NCI-H345 (cell line): ENCODE data around the gene IGFN1.

Source experiments
- DNase-seq: peaks from one replicate; lab custom pipeline; 2025; lab: John Stamatoyannopoulos, UW

Gene IGFN1

DNA sequence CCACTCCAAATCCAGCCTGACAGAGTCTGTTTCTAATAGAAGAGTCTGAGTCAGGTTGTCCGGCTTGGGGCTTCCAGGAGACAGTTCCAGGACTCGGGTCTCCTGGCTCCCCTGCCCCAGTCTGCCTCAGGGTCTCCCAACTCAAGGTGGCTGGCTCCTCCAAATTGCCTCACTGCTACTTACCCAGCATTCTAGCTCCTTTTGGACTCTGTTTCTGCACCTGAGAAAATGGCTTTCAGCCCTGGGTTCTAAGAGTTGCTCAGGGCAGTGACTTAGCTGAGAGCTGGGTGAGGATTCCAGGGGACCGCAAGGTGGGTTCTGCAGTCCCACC, 5.5 kb upstream of the IGFN1 start:
- DNase-seq: no peak

DNA sequence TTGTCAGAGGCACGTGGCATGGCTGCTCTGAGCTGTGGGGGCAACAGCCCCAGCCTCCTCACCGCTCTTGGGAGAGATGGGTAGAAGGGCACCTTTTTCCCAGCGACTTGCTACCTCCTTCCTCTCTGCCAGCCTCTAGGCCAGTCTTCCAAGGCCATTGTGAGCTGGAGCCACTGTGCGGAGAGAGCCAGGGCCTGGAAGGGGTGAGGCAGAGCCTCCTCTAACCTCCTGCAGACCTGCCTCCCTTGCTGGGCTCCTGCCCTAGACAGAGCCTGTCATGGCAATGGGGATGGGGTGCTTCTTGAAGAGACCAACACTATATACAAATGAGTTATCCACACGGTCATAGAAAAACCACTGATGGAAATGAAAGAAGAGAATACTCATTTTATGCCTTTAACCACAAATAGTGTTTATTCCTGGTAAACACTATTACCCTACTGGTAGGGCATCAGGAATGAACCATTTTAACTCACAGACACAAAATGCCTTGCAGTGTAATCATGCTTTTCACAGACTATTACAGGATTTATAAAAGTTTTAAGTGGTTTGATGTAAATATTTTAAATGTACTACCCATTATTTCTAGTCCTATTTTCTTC, 5.0 kb upstream of the IGFN1 start:
- no peak for DNase-seq

DNA sequence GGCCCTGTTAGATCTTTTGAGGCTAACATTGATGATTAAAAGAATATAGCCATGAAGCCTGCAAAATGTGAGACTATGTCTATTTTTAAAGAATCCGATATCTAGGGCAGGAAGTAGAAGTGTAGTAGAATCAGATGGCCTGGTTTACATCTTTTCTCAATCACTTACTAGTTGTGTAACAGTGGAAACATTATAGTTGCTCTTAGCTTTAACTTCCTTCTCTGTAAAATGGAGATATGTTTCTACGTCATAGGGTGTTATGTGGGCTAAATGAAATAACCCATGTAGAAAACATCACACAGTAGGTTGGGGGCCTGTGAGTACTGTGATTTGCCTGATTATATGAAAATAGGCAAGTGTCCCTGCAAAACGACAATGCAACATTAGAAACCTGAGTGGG, 4.4 kb upstream of the IGFN1 start:
- DNase-seq: no peak

DNA sequence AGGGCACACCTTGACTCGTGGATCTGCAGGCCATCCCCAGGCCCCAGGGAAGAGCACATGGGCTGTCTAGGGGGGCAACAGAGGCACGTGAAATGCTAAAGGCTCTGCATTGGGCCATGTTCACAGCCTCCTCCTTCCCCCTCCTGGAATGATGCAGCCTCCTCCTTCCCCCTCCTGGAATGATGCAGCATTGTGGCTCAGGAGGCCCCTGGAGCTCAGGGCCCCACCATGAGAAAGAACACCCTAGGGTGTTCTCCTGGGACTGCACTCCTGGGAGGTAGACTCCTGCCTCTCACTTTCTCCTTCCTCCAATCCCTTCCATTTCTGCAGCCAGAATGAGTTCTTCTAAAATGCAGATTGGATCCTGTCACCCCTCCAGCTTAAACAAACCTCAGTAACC, 1.5 kb upstream of the IGFN1 start:
- DNase-seq: no peak

DNA sequence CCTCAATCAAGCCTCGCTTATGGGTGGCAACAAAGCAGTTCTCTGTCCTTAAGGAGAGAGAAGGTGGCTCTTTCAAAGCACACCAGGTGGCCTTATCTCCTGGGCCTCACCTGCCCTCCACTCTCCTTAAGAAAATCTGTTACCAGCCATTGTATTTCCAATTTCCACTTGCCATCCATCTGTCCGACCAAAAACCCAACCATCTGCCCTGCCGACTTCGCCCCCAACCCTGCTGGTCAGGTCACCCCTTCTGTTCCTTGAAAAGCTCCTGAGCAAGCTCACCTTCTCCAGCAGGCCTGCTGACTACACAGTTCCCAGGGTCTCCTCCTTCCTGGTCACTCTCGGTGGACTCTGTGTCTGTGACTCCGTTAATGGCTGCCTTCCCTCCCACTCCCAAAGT, 619 bp upstream of the IGFN1 start:
- DNase-seq: no peak

DNA sequence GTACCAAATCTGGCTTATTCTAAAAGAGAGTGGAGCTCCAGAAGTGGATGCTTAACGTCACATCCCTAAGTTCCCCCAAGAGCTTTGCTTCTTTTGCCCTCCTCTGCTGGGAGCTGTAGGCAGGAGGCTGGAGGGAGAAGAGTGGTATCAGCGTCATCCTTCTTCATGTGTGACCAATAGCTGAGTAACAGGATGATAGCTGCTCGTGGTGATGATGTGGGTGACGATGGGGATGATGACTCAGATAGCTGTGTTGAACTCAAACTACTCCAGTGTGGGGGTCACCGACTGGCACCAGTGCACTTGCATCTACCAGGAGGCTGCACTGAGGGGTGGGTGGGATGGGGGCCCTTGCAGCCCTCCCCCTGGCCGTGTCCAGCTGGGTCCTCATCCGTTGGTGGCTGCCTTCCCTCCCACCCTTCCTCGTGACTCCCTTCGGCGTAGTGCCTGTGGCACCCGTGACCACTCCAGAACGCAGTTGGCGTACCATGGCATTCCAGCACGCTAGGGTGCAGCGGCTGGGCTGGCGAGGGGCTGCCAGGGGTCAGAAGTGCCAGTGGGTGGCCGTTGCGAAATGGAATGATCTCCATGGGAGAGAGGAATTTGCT, 1.1 kb downstream of the IGFN1 start:
- DNase-seq: no peak

DNA sequence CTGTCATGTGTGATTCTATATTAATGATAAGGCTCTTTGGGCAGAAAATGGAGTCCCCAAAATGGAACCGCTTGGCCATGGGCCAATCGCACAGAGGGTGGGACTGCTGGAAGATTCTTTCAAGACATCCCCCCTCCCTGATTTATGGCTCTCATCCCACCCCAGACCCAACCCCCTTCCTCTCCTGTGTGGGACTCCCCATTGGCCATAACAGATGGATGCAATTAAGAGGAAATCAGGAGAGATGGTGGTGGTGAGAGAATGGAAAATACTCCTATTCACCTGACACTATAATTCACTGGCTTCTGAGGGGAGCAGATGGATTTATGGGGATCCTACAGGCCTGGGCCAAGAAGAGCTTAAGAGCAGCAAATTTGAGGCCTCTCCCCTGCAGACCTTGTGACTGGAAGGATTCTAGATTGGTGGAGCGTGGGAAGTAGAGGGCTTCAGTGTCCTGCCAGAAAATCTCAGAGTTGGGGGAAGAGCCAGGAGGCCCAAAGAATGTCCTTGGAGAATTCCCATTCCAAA, 1.7 kb downstream of the IGFN1 start:
- DNase-seq: no peak

DNA sequence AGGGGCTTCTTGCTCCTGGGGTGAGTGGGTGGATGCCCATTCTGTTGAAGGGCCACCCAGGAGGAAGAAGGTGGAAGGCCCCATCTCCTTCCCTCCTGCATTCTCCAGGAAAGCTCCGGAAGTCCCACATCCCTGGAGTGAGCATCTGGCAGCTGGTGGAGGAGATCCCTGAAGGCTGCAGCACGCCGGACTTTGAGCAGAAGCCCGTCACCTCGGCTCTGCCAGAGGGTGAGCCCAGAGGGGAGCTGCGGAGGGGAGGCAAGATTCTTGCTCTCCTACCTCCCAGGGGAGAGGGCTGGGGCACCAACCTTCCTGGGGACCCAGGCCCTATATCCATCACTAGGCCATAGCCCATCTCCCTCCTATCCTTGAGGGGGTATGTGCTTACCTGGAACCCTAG, 3.4 kb downstream of the IGFN1 start:
- DNase-seq: no peak

DNA sequence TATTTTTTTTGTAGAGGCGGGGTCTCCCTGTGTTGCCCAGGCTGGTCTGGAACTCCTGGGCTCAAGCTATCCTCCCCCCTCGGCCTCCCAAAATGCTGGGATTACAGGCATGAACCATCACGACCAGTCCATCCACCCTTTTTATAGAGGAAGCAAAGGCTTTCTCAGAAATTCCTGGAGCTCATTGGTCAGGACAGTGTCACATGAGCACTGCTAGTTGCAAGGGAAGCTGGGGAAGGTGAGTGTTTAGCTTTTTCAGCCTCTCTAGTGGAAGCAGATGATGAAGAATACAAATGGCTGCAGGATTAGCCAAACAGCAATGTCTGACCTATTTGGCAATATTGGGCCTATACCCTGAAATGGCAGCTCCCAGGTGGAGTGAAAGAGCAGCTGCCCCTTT, 8.0 kb downstream of the IGFN1 start:
- DNase-seq: no peak

DNA sequence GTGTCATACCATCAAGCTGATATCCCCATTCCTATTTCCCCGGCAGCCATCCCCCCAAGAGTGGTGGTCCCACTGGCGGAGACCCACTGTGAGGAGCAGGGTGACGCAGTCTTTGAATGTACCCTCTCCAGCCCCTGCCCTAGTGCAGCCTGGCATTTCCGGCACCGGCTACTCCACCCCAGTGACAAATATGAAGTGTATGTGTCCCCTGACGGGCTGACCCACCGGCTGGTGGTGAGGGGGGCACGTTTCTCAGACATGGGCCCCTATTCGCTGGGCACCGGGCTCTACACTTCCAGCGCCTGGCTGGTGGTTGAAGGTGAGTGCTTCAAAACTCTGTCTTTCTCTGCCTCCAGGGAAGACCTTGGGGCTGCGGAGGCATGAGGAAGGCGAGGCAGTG, 14.4 kb downstream of the IGFN1 start:
- no peak for DNase-seq

DNA sequence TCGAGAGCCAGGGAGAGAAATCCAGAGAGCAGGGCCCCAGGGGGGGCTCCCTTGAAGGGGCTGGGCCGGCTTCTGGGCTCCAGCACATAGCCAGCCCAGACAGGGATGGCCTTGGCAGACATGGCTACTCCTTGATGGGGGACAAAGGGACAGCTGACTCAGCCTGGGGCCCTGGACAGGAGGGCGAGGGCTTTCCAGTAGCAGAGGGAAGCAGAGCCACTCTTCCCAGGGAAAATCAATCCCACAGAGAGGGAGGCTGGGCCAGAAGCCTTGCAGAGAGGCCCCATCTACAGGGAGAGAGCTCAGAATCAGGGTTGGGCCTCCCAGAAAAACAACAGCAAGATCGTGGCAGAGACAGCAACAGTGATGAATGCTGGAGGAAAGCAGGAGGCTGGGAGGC, 15.6 kb downstream of the IGFN1 start:
- DNase-seq: no peak

DNA sequence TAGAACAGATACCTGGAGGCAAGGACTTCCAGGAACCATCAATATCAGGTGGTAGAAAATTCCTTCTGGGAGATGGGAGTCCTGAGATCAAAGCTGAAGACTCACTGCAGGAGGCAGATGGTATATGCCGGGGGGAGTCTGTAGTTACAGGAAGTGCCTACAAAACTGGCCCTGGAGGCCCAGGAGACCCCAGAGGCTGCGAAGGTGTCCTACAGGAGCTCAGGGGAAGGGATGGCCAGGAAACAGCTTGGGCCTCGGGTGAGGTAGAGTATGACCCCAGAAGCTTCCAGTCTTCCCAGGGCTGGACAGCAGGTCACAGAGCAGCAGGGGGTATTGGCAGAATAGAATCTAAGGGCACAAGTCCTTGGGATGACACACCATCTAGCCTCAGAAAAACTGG, 16.4 kb downstream of the IGFN1 start:
- no peak for DNase-seq

DNA sequence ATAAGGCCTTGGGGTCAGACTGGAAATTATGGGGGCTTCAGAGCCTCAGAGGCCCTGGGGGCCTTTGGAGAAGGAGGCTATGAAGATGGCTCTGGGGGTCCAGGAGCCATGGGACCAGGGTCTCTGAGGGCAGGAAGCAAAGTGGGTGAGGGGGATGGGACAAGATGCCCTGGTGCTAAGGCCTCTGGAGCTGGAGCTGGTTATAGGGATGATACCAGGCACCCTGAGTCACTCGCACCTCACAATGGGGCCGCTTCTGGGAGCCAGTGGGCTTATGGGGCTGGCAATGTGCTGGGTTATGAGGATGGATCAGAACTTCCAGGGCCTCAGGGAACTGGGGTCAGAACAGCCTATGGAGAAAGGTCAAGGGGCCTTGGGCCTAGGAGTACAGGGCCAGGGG, 17.6 kb downstream of the IGFN1 start:
- DNase-seq: no peak

DNA sequence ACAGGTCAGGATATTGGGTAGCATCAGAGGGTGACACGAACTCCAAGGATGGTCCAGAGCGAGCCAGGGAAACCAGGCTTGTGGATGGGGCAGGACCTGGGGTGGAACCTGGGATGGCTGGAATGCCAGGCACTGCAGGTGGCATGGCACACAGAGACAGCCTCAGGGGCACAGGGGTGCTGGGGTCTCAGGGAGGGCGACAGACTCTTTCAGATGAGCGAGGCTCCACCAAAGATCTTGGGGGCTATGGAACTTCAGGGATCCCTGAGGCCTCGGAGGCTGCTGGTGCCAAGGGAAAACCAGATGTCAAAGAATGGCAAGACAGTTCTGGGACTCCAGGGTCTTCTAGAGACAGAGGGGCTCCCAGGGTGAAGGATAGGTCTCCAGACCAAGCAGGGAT, 21.4 kb downstream of the IGFN1 start:
- no peak for DNase-seq

DNA sequence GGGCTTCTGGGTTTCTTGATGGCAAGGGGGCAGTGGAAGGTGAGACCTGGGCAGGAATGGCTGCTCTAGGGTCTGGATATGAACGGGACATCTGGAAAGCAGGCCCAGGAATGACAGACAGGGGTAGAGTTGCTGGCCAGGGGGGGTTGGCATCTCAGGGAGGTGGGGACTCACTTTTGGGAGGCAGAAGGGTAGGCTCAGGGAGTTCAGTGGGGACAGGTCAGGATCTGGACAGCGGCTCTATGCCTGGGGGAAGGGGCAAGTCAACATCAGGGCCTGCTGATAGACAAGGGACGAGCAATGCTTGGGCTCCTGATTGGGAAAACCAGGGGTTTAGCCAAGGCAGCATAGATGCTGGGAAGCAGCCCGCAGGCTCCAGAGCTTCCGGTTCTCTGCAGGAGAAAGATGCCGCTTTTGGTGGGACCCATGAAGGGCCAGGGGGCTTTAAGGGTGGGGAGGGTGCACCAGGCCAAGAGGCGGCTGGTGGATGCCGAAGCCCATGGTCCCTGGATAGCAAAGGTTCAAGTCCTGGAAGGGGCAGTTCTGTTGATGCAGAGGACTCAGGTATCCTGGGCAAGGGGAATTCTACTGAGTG, 21.9 kb downstream of the IGFN1 start:
- no peak for DNase-seq

DNA sequence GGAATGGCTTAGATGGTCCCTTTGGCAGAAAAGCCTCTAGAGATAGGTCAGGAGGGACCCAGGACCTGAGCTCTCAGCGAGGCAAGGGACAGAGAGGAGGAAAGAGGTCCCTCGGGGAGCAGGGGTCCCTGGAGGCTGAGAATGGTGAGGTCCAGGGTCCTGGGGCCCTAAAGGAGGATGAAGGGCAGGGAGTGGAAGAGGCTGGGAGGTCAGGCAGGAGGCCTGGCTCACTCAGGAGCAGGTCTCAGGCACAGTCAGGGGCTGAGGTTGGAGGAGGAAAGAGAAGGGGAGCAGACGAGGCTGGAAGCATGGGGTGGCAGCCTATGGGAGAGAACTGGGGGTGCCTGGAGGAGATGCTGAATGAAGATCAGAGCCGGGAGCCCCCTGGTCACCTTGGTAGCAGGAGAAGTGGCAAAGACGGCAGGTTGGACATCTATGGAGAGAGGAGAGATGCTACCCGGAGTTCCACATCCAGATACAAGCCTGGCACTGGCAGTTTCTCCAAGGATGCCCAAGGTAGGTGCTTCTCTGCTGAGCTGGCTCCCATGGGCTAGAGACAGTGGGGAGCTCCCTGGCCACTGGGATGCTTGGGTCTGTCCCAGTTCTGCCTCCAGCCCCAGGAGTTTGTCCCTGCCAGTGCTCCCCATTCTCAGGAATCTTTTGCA, 22.6 kb downstream of the IGFN1 start:
- no peak for DNase-seq

DNA sequence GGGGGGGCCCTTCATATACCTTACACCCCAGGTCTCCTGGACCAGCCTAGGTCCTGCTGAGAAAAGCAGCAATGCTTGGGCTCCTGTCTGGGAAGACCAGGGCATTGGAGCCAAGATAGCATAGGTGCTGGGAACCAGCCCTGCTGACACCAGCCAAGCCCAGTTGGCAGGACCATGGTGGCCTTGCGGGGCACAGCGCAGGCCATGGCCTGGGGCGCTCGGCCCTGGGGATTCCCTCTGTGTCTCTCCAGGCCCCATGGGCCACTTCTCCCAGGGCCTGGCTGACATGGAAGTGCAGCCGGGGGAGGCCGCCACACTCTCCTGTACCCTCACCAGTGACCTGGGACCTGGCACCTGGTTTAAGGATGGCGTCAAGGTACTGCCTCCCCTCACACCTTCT, 23.3 kb downstream of the IGFN1 start:
- DNase-seq: no peak

DNA sequence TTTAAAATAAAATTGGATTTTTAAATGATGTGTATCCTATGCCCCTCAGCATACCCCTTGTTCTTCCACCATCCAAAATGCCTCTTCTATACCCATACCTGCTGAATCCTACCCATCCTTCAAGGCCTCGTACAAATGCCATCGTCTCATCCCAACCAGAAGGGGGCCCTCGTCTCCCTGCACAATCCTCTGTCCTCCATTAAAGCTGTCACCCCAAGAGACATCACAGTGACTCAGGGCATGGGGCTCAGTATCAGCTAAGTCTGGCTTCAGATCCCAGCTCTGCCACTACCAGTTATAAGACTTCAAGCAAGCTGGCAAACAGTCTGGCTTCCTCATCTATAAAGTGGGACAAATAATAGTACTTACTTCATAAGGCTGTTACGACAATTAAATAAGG, 23.8 kb downstream of the IGFN1 start:
- DNase-seq: no peak

DNA sequence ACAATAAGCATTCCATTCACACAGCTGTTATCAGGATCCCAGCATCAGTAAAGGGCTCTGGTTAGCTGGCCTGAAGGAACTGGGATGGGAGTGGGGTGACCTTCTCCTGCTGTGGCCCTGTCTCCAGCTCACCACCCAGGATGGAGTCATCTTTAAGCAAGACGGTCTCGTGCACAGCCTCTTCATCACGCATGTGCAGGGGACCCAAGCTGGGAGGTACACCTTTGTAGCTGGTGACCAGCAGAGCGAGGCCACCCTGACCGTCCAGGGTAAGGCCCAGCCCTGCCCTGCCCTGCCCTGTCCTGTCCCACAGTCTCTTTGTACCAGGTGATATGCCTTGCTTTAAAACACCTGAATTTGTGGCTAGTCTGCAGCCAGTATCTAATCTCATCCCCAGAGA, 24.3 kb downstream of the IGFN1 start:
- DNase-seq: no peak

DNA sequence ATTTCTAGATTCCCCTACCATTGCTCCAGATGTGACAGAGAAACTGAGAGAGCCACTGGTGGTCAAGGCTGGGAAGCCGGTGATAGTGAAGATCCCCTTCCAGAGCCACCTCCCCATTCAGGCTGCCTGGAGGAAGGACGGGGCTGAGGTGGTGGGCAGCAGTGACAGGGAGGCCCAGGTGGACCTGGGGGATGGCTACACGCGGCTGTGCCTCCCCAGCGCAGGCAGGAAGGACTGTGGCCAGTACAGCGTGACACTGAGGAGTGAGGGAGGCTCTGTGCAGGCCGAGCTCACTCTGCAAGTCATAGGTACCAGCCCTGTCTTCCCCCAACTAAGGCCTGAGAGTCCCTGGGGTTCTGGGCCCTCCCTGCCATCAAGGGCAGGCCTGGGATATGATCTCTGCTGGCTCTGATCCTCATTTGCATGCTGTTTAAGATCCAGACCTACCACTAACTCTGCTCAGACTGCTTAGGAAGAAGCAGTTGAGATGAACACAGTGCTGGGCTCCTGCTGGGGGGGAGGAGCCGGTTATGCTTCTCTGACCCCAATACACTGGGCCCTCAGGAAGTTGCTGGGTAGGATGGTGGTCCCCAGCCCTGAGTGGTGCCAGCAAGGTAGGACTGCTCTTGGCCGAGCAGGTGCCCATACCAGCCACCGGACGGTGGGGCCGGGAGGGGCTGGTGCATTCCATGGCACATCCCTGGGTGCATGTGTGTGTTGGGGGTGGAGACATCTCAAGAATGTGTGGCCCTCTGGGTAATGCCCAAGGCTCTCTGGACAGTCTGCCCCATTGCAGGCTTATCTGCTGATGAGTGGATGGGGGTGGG, 25.1 kb downstream of the IGFN1 start:
- DNase-seq: no peak

DNA sequence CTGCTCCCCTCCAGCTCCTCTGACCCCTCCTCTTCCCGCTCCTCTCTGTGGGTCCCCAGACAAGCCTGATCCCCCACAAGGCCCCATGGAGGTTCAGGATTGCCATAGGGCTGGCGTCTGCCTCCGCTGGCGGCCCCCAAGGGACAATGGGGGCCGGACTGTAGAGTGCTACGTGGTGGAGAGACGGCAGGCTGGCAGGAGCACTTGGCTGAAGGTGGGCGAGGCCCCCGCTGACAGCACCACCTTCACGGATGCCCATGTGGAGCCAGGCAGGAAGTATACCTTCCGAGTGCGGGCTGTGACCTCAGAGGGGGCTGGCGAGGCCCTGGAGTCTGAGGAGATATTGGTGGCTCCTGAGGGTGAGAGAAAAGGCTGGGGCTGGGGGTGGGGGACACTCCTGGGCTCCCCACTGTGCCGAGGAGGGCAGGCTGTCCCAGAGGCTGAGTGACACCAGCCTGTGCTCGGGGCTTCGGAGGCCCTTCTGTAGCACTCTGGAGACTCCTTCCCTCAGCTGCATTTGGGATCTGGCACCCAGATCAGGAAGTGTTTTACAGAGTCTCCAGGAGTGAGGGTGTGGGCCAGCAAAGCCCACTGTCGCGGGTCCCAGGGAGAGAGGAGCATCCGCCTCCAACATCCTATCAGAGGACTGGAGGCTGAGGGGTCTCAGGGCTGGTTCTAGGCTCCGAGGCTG, 25.9 kb downstream of the IGFN1 start:
- no peak for DNase-seq

DNA sequence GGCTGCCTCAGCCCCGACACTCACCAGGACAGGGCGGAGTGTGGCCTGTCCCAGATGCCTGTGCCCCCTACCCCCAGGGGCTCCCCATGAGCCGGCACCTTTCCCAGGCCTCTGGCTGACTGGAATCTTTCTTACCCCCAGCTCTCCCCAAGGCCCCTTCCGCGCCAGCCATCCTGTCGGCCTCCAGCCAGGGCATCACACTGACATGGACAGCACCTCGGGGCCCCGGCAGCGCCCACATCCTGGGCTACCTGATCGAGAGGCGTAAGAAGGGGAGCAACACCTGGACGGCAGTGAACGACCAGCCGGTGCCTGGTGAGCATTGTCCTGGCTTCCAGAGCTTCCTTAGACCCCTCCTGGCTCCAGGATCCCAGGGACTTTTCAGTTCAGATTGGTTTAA, 26.5 kb downstream of the IGFN1 start:
- DNase-seq: no peak
